WTC11 (cell line): Measurements from ENCODE around the gene CFL1. TPM values are rescaled to one million over a fixed set of nuclear protein-coding genes. Genes with fewer than 3 reads are reported as not detected.

Experiments
- ATAC-seq: fragments of 200-7000 bp; cut with Tn5 transposase; 2 replicates; pipeline ENCODE4 v1.10.0; 2021; ENCODE audit warnings: mild to moderate bottlenecking, moderate library complexity
- CTCF ChIA-PET: fragments of 300-600 bp; sonication (Branson Sonifier 250); formaldehyde crosslinking; loops from one replicate; lab custom pipeline; 2021; ENCODE audit warnings: antibody characterized with exemption; lab: Charles Lee
- POLR2A ChIA-PET: fragments of 350-600 bp; sonication (Branson Sonifier 250); formaldehyde crosslinking; loops from one replicate; lab custom pipeline; 2021; ENCODE audit warnings: antibody characterized with exemption; lab: Charles Lee
- DNase-seq: peaks from one replicate; pipeline ENCODE4 v3.0.0; 2021; ENCODE audit warnings: low spot score
- H3K27ac Mint-ChIP-seq: 2 replicates; pipeline ENCODE4 v1.8.0; 2021; ENCODE audit warnings: mixed read lengths
- H3K27me3 Mint-ChIP-seq: 2 replicates; pipeline ENCODE4 v1.8.0; 2021; ENCODE audit warnings: low read depth, mild to moderate bottlenecking, moderate library complexity, mixed read lengths
- H3K36me3 Mint-ChIP-seq: 2 replicates; pipeline ENCODE4 v1.8.0; 2021; ENCODE audit warnings: mixed read lengths
- H3K4me1 Mint-ChIP-seq: 2 replicates; pipeline ENCODE4 v1.8.0; 2022; ENCODE audit warnings: mixed read lengths
- H3K4me3 Mint-ChIP-seq: 2 replicates; pipeline ENCODE4 v1.8.0; 2021; ENCODE audit warnings: mild to moderate bottlenecking, moderate library complexity, mixed read lengths
- H3K9me3 Mint-ChIP-seq: 2 replicates; pipeline ENCODE4 v1.8.0; 2021; ENCODE audit warnings: mixed read lengths
- ARID4B ChIP-seq: sonication (generic); formaldehyde crosslinking; IDR thresholded peaks from 2 replicates; pipeline ENCODE4 v1.8.0; 2023; ENCODE audit warnings: missing genetic modification reagents, mild to moderate bottlenecking, borderline replicate concordance
- ATF6 ChIP-seq: sonication (generic); formaldehyde crosslinking; IDR thresholded peaks from 2 replicates; pipeline ENCODE4 v1.8.1; 2023; ENCODE audit warnings: mild to moderate bottlenecking, missing genetic modification reagents
- EMX1 ChIP-seq: fragments of 250-450 bp; sonication (Bioruptor Pico); IDR thresholded peaks from 2 replicates; pipeline ENCODE4 v1.8.0; 2021; ENCODE audit warnings: mild to moderate bottlenecking
- HMGXB4 ChIP-seq: sonication (generic); formaldehyde crosslinking; IDR thresholded peaks from 2 replicates; pipeline ENCODE4 v1.8.1; 2023; ENCODE audit warnings: mild to moderate bottlenecking, moderate library complexity, missing genetic modification reagents
- IRF1 ChIP-seq: sonication (generic); formaldehyde crosslinking; IDR thresholded peaks from 2 replicates; pipeline ENCODE4 v1.8.0; 2023; ENCODE audit warnings: missing genetic modification reagents
- KAT7 ChIP-seq: sonication (generic); formaldehyde crosslinking; IDR thresholded peaks from 2 replicates; pipeline ENCODE4 v1.8.1; 2023; ENCODE audit warnings: missing genetic modification reagents, mild to moderate bottlenecking, borderline replicate concordance
- NFATC4 ChIP-seq: fragments of 250-450 bp; sonication (Bioruptor Pico); IDR thresholded peaks from 2 replicates; pipeline ENCODE4 v1.9.0; 2021; ENCODE audit warnings: mild to moderate bottlenecking
- NFE2L1 ChIP-seq: sonication (generic); formaldehyde crosslinking; IDR thresholded peaks from 2 replicates; pipeline ENCODE4 v1.8.1; 2023; ENCODE audit warnings: missing genetic modification reagents
- NR2C2 ChIP-seq: sonication (generic); formaldehyde crosslinking; IDR thresholded peaks from 2 replicates; pipeline ENCODE4 v1.8.0; 2022; ENCODE audit warnings: mild to moderate bottlenecking, missing genetic modification reagents
- SMAD3 ChIP-seq: sonication (generic); formaldehyde crosslinking; IDR thresholded peaks from 2 replicates; pipeline ENCODE4 v1.8.0; 2022; ENCODE audit warnings: missing genetic modification reagents, mild to moderate bottlenecking, borderline replicate concordance
- SMAD4 ChIP-seq: sonication (generic); formaldehyde crosslinking; IDR thresholded peaks from 2 replicates; pipeline ENCODE4 v1.8.0; 2022; ENCODE audit warnings: mild to moderate bottlenecking, missing genetic modification reagents
- TEAD4 ChIP-seq: sonication (generic); formaldehyde crosslinking; IDR thresholded peaks from 2 replicates; pipeline ENCODE4 v1.8.0; 2022; ENCODE audit warnings: mild to moderate bottlenecking, missing genetic modification reagents
- TP53 ChIP-seq: sonication (generic); formaldehyde crosslinking; IDR thresholded peaks from 2 replicates; pipeline ENCODE4 v1.8.1; 2023; ENCODE audit warnings: mild to moderate bottlenecking, missing genetic modification reagents
- ZNF121 ChIP-seq: sonication (generic); formaldehyde crosslinking; IDR thresholded peaks from 2 replicates; pipeline ENCODE4 v1.8.0; 2023; ENCODE audit warnings: missing genetic modification reagents
- ZNF281 ChIP-seq: sonication (generic); formaldehyde crosslinking; IDR thresholded peaks from 2 replicates; pipeline ENCODE4 v1.8.0; 2023; ENCODE audit warnings: mild to moderate bottlenecking, missing genetic modification reagents
- ZNF512 ChIP-seq: sonication (generic); formaldehyde crosslinking; IDR thresholded peaks from 2 replicates; pipeline ENCODE4 v1.8.1; 2022; ENCODE audit warnings: missing genetic modification reagents, borderline replicate concordance
- total RNA-seq: library from RNA; stranded (reverse); gene quantifications from 3 replicates; pipeline ENCODE4 v1.2.3, GENCODE V29; 2021
- TF ChIP-seq, protein P1 (sequence below): fragments of 250-450 bp; sonication (Bioruptor Pico); IDR thresholded peaks from 2 replicates; pipeline ENCODE4 v1.9.0; 2021; ENCODE audit warnings: mild to moderate bottlenecking
- TF ChIP-seq, protein P2 (sequence below): sonication (generic); formaldehyde crosslinking; IDR thresholded peaks from 2 replicates; pipeline ENCODE4 v1.8.1; 2022; ENCODE audit warnings: low read depth, missing genetic modification reagents, borderline replicate concordance

The CFL1 gene
- total RNA-seq, 1 experiment from 2014 or later: 1,073 TPM

GRCh38 chr11:65857500-65857852, 504 bp downstream of the CFL1 start (continued):
- no peak; the same call in 1 of the 2 replicates for TF ChIP-seq ATF6
- TF ChIP-seq, protein P1, sequence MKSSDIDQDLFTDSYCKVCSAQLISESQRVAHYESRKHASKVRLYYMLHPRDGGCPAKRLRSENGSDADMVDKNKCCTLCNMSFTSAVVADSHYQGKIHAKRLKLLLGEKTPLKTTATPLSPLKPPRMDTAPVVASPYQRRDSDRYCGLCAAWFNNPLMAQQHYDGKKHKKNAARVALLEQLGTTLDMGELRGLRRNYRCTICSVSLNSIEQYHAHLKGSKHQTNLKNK: no peak
- 0 out of 2 replicates have a peak, but pooled peaks have one; percentile 19 for TF ChIP-seq EMX1 (CRISPR knock-in tag)
- 0 out of 2 replicates have a peak, but pooled peaks have one; percentile 38 for TF ChIP-seq ZNF281
- TF ChIP-seq NFATC4 (CRISPR knock-in tag): no peak
- 0 out of 2 replicates have a peak, but pooled peaks have one; percentile 71 for TF ChIP-seq TP53 (CRISPR knock-in tag)
- no peak for TF ChIP-seq SMAD3 (CRISPR knock-in tag)
- peak; percentile 59; the same call in 1 of the 2 replicates for TF ChIP-seq SMAD4
- TF ChIP-seq TEAD4 (CRISPR knock-in tag): 0 out of 2 replicates have a peak, but pooled peaks have one; percentile 32
- TF ChIP-seq, protein P2, sequence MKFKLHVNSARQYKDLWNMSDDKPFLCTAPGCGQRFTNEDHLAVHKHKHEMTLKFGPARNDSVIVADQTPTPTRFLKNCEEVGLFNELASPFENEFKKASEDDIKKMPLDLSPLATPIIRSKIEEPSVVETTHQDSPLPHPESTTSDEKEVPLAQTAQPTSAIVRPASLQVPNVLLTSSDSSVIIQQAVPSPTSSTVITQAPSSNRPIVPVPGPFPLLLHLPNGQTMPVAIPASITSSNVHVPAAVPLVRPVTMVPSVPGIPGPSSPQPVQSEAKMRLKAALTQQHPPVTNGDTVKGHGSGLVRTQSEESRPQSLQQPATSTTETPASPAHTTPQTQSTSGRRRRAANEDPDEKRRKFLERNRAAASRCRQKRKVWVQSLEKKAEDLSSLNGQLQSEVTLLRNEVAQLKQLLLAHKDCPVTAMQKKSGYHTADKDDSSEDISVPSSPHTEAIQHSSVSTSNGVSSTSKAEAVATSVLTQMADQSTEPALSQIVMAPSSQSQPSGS (CRISPR knock-in tag): no peak
- TF ChIP-seq ZNF121 (CRISPR knock-in tag): no peak
- 0 out of 2 replicates have a peak, but pooled peaks have one; percentile 1 for TF ChIP-seq IRF1 (CRISPR knock-in tag)
- no peak for TF ChIP-seq NFE2L1
- TF ChIP-seq, all 79 proteins: peak for 9

DNA sequence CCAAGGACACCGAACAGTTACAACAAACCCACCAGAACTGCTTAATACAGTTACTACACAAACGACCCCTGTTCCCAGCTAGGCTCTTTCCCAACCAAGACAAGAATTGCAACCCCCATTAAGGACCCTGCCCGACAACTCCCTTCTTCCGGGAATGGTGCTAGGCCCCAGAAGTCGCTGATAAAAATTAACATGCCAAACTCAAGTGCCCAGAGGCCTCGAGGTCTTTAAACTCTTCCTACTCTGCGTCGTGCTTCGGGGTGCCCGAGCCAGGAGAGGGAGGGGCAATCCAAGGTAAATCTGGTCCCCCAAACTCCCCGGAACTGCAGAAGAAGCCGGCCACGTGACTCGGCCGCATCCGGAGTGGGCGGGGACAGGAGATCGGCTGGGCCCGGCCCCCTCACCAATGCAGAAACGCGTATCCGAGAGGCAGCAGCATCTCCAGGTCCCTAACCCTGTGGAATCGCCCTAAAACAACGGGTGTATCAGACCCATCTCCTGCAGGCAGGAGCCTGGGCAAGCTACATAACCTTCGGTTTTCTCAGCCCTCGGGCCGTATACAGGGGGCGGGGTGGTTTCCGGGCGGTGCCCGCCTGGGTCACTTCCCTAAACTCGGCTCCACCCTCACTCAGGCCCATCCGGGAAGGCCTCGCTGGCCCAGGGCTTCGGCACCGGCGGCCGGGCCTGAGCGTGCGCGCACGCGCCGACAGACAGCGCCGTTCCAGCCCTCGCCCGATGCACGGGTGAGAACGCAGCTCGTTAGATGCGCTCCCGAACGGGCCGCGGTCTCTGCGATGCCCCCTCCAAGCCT, 1.1 kb downstream of the CFL1 start:
- Mint-ChIP-seq H3K9me3 (no peaks in the 10 kb centered on the region), H3K27ac (peak overlapping the region; percentile 88), H3K4me3 (peak overlapping the region; percentile 91), H3K36me3 (peaks cover 44% of the 10 kb centered on the region), H3K4me1 (peaks cover 21% of the 10 kb centered on the region), H3K27me3 (no peaks in the 10 kb centered on the region)
- peak; percentile 76 for DNase-seq
- ChIA-PET POLR2A (interaction anchor here (0.9 kb wide), 1 partner anchor 15 kb away, joined by 3 read pairs; no protein-coding TSS in a partner anchor), CTCF (interaction anchor here (3.6 to 16.6 kb wide), 2 partner anchors 32 to 76 kb away, joined by 40 to 539 read pairs; partner anchors contain the start of genes AP5B1, CCDC85B and FIBP)
- no peak for ATAC-seq
- TF ChIP-seq HMGXB4 (CRISPR knock-in tag) (0 out of 2 replicates have a peak, but pooled peaks have one; percentile 4), KAT7 (CRISPR knock-in tag) (peak; percentile 61; the same call in 1 of the 2 replicates), EMX1 (CRISPR knock-in tag) (0 out of 2 replicates have a peak, but pooled peaks have one; percentile 32), ZNF512 (CRISPR knock-in tag) (no peak), SMAD4 (no peak), ARID4B (CRISPR knock-in tag) (peak; percentile 68; the same call in 1 of the 2 replicates), NFATC4 (CRISPR knock-in tag) (0 out of 2 replicates have a peak, but pooled peaks have one; percentile 2), NR2C2 (CRISPR knock-in tag) (no peak)
